HT-29 (cell line): ENCODE results near the gene THAP5. TPM values are rescaled to one million over a fixed set of nuclear protein-coding genes. Genes with fewer than 3 reads are reported as not detected.
A peak's percentile ranks its signal among the peaks of the same experiment; 100 is the strongest.
"Not testable (repeated sequence)": the region's sequence is repeated elsewhere in the genome, so short reads cannot be mapped to it uniquely, and the experiment has no call there.

Source experiments
- DNase-seq: peaks from one replicate; pipeline ENCODE4 v3.0.0-alpha.2; 2015; ENCODE audit warnings: low spot score
- total RNA-seq: library from RNA; depleted of rRNA; stranded (reverse); fragments of >200 nt; shearing (Covaris generic); gene quantifications from 2 replicates; pipeline ENCODE4 v1.2.3, GENCODE V29; 2014

Gene THAP5
- total RNA-seq, 1 experiment from 2014 or later: 7.7 TPM

DNA sequence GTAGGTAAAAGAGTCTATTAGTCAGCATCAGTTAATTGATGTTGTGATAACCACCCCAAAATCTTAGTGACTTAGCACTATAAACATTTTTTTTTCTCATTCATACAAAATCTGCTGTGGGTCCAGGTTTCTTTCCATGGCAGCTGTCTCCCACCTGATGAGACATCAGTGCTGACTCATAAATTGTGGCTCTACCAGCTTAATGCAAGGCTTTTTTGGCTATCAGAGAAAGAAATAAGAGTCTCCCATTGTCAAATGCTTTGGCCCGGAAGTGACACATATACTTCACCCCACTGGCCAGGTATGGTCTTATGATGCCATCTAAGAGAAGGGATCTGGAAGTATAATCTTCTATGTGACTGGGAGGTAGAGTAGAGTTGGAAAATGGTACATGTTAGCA, 14.7 kb upstream of the THAP5 start:
- DNase-seq: no peak

DNA sequence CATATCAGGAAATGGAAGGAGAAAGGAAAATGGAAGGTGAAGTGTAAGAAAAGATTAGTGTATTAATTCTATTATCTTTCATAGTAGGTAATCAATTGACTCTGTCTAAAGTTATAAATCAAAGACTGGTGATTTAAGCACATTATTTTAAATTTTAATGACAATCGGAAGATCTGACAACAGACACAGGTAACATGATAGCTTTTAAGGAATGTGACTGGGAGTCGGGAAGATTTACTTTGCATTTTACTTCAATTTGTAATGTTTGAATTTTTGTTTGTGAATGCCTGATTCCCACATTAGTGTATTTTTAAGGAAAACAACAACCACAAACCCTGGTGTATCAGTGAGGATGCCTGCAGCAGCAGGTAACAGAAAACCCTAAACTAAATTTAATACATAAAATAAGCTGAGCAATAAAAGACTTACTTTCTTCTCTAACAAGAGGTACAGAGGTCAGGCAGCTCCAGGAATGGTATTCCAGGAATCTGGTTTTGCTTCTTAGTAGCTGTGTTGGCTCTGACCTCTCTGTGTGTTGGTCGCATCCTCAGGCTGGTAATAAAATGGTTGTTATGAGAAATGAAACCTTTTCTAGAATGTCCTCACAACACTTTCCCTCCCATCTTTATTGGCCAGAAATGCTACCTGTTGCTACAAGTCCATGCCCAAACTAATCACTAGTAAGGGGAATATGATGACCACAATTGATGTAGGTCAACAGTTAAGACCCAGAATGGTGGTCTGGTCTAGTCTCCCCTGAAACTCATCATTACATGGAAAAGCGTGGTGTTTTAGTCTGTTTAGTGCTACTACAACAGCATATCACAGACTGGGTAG, 12.4 kb upstream of the THAP5 start:
- DNase-seq: peak; percentile 67

- no peak for DNase-seq
These were observed 10.8 kb upstream of the THAP5 start for GRCh38 chr7:108580298-108580697.

GRCh38 chr7:108578937-108579336, 9.4 kb upstream of the THAP5 start:
- DNase-seq: no peak

DNA sequence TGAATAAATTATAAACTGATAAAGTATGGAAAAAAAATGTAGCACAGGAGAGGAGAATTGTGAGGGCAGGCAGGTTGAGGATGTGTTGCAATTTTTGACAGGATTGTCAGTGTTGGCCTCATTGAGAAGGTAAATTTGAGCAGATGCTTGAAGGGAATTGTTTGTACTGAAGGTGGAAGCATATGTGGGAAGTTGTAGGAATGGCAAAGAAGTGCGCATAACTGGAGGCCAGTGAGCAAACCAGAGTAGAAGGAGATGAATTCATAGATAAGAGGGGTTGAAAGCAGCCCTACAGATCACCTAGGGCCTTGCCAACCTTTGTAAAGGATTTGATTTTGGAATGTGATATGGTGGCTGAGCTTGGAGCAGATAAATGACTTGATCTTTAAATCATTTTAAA, 6.6 kb upstream of the THAP5 start:
- no peak for DNase-seq

GRCh38 chr7:108575156-108575555, 5.7 kb upstream of the THAP5 start:
- DNase-seq: no peak

DNA sequence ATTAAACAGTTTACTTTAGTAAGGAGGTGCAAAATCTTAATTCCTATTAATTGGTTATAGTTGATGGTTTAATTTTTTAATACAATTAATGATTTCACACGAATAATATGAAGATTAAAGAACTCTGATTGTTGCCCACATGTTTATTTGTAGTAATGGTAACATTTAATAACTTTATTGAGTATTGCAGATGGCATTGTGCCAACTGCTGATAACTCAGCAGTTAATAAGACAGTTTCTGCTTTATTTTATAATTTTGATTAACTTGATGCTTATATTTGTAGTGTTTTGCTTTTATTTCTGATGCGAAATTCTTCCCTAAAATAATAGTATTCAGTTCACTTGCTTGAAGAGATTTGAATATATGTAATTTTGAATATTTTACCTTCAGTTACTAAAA, 3.0 kb upstream of the THAP5 start:
- DNase-seq: no peak

DNA sequence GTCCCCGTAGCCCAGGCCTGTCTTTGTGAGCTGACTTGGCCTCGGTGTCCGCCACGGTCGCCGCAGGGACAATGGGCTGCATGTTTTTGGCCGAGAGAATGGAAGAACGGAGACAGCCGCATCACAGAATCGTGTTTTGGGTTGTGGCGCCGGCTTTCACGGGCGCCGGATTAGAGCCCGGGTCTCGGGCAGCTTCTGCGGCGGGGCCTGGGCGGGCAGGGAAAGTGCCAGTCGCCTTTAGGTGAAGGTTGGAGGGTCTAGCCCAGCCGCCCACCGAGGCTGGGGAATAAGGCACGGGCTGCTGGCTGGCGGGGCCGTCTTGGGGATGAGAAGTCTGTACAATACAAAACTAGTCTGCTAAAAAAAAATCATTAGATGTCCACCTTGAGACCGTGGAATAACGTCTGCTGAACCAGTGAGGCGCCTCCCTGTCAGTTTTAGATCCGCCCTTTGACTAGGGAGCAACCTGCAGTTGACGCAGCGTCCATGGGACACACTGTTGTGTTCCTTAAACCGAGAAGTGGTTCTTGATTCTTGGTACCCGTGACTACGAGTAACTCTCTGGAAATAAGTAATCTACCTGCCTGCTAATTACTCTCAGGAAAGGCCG, 745 bp upstream of the THAP5 start:
- DNase-seq: peak; percentile 83

DNA sequence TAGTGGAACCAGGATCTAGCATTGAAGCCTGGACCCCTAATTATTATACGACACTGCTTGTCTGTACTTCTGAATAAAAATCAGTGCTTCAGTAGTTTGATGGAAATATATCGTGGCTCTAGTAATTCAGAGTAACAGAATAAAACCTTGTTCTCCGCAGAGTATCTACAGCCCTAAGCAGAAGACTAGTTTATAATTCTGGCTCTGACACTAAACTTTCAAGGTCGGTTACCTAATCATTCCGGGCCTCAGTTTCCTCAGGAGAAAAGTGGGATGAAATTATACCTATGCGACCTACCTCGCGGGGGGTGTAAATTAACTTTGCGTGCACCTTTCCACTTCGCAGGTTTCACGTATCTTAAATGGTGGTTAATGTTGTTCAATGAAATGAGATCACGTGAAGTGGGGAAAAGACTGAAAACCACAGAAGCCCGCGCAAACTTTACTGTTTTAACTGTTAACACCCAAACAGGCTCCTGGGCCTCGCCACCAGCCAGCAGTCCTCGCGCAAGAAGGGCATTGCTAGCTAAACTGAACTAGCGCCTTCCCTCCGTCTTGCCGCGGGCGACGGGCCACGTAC, 615 bp downstream of the THAP5 start:
- DNase-seq: no peak

DNA sequence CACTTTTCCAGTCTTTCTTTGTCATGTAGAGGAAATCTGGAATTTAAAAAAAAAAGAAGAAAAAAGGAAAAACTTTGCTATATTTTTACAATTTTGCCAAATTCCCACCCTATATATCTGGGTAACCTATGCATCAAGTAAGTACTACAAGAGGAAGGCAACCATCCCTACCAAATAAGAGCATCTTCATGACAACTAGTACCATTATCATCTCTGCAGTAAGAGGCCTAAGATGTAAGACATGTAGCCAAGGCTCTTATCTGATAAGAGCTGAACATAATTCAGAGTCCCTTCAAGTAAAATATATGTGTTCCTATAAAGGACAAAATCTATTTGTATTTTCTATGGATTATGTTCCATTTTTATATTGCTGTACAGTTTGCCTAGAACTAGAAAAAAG, 3.5 kb downstream of the THAP5 start:
- DNase-seq: no peak

DNA sequence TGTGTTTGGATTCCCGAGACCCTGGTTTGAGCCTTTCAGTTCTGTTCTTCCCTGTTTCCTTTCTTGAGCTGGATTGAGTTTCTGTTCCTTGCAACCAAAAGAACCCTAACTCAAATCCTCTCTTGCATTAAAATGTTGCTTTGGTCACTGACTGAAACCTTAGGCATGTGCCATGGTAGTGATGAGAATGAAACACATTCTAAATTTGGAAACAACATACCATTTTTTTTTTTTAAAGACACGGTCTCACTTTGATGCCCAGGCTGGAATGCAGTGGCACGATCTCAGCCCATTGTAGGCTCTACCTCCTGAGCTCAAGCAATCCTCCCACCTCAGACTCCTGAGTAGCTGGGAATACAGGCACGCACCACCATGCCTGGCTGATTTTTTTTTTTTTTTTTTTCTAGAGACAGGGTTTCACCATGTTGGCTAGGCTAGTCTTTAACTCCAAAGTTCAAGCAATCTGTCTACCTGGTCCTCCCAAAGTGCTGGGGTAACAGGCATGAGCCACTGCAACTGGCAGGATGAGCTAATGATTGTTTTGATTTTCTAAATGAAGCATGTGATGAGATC, 8.4 kb downstream of the THAP5 start:
- DNase-seq: no peak

DNA sequence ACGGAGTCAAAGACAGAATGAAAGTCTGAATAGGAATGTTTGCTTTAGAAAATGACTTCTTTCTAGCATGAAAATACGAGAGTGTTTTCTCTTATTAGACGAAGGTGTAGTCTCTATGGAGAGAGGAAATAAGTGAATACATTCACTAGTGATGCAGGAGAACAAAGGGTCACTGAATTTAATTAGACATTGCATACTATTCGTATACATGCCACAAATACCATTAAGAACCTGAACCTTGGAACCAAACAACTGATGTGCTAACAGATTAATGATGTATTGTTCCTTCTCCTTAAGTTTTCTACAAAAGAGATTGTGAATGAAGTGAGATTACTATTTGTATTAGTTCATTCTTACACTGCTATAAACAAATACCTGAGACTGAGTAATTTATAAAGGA, 10.3 kb downstream of the THAP5 start:
- DNase-seq: no peak

- no peak for DNase-seq
These were observed 11.9 kb downstream of the THAP5 start for GRCh38 chr7:108557617-108558016.

DNA sequence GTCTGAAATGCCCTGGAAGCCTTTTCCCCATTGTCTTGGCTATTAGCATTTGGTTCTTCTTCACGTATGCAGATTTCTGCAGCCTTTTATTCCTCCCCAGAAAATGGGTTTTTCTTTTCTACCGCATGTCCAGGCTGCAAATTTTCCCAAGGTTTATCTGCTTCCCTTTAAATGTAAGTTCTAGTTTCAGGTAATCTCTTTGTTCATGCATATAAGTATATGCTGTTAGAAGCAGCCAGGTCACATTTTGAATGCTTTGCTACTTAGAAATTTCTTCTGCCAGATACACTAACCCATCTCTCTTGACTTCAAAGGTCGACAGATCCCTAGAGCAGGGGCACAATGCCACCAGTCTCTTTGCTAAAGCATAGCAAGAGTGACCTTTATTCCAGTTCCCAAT, 12.3 kb downstream of the THAP5 start:
- no peak for DNase-seq

GRCh38 chr7:108556665-108557064, 12.8 kb downstream of the THAP5 start:
- DNase-seq: not testable (repeated sequence)

DNA sequence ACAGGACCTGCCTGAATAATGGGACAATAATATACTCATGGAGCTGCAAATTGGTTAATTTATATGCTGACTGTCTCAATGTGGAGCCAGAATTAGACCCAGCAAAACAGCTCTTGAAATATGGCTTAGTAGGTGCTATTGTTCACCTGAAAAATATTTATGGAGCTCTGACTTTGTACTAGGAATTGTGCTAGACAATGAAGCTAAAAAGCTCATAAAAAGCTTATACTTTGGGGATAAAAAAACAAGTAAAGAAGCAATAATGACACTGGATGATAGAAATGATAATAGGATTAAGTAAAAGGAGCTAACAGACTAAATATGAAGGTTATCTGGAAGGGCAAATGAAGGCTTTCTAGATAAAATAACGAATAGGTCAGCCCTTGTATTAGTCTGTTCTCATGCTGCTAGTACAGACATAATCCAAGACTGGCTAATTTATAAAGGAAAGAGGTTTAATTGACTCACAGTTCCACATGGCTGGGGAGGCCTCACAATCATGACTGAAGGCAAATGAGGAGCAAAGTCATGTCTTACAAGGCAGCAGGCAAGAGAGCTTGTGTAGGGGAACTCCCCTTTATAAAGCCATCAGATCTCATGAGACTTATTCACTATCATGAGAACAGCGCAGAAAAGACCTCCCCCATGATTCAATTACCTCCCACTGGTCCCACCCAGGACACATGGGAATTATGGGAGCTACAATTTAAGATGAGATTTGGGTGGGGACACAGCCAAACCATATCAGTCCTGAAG, 21.2 kb downstream of the THAP5 start:
- not testable (repeated sequence) for DNase-seq

- no peak for DNase-seq
These were observed 28.0 kb downstream of the THAP5 start for GRCh38 chr7:108541478-108541877.

DNA sequence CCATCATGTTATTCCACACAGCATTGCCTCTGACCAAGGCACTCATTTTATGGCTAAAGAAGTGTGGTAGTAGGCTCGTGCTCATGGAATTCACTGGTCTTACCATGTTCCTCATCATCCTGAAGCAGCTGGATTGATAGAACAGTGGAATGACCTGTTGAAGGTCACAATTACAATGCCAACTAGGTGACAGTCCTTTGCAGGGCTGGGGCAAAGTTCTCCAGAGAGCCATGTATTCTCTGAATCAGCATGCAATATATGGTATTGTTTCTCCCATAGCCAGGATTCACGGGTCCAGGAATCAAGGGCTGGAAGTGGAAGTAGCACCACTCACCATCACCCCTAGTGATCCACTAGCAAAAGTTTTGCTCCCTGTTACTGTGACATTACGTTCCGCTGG, 30.8 kb downstream of the THAP5 start:
- not testable (repeated sequence) for DNase-seq

DNA sequence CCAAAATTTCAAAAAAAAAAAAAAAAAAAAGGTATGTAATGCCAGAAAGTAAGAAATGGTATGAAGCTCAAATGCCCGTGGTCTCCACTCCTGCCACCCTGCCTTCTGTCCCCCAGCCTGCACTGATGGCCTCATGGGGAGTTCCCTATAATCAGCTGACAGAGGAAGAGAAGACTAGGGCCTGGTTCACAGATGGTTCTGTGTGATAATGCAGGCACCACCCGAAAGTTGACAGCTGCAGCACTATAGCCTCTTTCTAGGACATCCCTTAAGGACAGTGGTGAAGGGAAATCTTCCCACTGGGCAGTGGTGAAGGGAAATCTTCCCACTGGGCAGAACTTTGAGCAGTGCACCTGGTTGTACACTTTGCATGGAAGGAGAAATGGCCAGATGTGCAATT, 31.3 kb downstream of the THAP5 start:
- not testable (repeated sequence) for DNase-seq

DNA sequence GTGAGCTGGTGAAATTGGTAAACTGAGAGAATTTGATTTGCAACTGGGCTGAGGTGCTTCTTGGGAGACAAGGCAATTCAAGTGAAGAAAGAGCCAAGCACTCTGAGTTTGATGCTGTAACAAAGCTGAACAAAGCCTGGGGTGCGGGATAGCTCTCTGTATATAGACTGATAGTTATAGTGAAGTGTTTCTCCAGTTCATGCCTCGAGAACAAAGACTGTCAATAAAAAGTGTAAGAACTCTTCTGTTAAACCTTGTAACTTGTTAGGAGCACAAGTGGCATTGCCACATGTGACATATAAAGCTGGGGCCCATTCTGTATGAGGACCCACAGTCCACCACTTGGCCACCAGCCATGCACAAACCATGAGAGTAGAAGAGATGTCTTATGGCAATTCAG, 32.3 kb downstream of the THAP5 start:
- DNase-seq: no peak

- no peak for DNase-seq
These were observed 33.8 kb downstream of the THAP5 start for GRCh38 chr7:108535744-108536143.

DNA sequence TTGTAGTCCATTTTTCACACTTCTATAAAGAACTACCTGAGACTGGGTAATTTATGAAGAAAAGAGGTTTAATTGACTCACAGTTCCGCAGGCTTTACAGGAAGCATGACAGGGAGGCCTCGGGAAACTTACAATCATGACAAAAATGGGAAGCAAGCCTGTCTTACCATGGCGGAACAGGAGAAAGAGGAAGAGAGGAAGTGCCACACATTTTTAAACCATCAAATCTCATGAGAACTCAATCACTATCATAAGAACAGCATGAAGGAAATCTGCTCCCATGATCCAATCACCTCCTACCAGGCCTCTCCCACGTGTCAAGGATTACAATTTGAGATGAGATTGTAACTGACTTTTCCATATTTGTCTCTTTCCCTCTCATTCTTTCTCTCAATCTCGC, 34.2 kb downstream of the THAP5 start:
- DNase-seq: no peak
